Right atrium auricular region (tissue), 2 donors: ENCODE measurements around the gene RAVER2. TPM values are rescaled to one million over a fixed set of nuclear protein-coding genes. Genes with fewer than 3 reads are reported as not detected.

ENCODE experiments used
- DNase-seq: peaks from one replicate; pipeline ENCODE4 v3.0.0-alpha.2; 2019; ENCODE audit warnings: low spot score
- H3K27ac ChIP-seq, 2 donors: fragments of 200-600 bp; sonication (generic); 1 replicate in 1 of 2; 2 replicates in 1 of 2; pipeline ENCODE4 v1.5.1; 2016 to 2019
- H3K27me3 ChIP-seq, 2 donors: fragments of 200-600 bp; sonication (generic); one replicate each; pipeline versions ENCODE4 v1.5.1 to v1.6.0; 2017 to 2019
- H3K36me3 ChIP-seq: fragments of 200-600 bp; sonication (generic); one replicate; pipeline ENCODE4 v1.5.1; 2016
- H3K4me1 ChIP-seq, 2 donors: fragments of 200-600 bp; sonication (generic); one replicate each; pipeline versions ENCODE4 v1.5.1 to v1.6.0; 2017 to 2019
- H3K4me3 ChIP-seq, 2 donors: fragments of 200-600 bp; sonication (generic); 1 replicate in 1 of 2; 2 replicates in 1 of 2; pipeline ENCODE4 v1.5.1; 2017 to 2019; ENCODE audit warnings: mild to moderate bottlenecking in 1 of 2, moderate library complexity in 1 of 2
- H3K9me3 ChIP-seq, 2 donors: fragments of 200-600 bp; sonication (generic); one replicate each; pipeline ENCODE4 v1.5.1; 2019
- total RNA-seq, 2 donors: library from RNA; depleted of rRNA; stranded (reverse); fragments of >200 nt; gene quantifications; one replicate each; pipeline ENCODE4 v1.1.0, GENCODE V29; 2016
- TF ChIP-seq, protein P1 (sequence below), 2 donors: fragments of 200-600 bp; sonication (generic); IDR thresholded peaks; one replicate each; pipeline ENCODE4 v1.5.1; 2019; ENCODE audit warnings: antibody characterized with exemption in 2 of 2

The RAVER2 gene
- total RNA-seq, 2 donors from 2014 or later, result 11.5 to 23.2 TPM

DNA sequence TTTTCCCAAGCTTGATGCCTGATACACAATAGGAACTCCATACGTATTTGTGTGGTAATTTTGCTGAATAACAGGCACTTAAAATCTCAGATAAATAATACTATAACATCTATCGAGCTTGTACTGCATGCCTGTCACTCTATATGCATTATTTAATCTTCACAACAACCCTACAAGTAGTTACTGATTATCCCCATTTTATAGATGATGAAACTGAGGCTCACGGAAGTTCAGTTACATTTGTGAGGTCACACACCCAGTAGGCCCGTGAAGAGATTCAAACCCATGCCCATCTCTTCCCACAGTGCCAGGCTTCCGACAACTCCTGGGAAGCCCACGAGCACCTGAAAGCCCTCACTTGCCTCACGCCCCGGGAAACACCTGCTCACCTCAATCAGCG, 98.8 kb downstream of the RAVER2 start:
- Histone ChIP-seq H3K27ac (no peak overlapping the region), H3K4me1 (peaks cover 0 to 9% of the 10 kb centered on the region in 2 donors), H3K9me3 (no peaks in the 10 kb centered on the region), H3K4me3 (no peak overlapping the region), H3K36me3 (peaks cover 79% of the 10 kb centered on the region), H3K27me3 (no peaks in the 10 kb centered on the region)
- TF ChIP-seq, protein P1, sequence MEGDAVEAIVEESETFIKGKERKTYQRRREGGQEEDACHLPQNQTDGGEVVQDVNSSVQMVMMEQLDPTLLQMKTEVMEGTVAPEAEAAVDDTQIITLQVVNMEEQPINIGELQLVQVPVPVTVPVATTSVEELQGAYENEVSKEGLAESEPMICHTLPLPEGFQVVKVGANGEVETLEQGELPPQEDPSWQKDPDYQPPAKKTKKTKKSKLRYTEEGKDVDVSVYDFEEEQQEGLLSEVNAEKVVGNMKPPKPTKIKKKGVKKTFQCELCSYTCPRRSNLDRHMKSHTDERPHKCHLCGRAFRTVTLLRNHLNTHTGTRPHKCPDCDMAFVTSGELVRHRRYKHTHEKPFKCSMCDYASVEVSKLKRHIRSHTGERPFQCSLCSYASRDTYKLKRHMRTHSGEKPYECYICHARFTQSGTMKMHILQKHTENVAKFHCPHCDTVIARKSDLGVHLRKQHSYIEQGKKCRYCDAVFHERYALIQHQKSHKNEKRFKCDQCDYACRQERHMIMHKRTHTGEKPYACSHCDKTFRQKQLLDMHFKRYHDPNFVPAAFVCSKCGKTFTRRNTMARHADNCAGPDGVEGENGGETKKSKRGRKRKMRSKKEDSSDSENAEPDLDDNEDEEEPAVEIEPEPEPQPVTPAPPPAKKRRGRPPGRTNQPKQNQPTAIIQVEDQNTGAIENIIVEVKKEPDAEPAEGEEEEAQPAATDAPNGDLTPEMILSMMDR (IDR thresholded peaks at IDR 0.05), result no peak
- DNase-seq, result no peak

DNA sequence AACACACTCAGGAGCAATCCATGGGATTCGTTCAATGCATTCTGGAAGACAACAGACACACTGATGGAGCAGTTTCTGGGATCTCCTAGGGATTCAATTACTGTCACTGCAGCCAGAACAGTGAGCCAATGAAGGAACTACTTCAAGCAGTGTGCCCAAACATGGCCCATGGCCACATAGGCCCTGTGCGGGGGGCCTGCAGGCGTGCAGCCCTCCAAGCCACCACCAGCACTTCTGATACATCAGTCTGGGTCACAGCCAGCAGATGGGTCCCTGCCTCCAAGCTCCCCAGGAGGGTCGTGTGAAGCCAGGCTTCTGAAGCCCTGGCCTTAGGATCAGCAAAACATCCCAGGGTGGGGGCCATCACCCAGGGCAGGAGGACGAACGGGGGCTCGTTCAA, 99.3 kb downstream of the RAVER2 start:
- no peak overlapping the region for H3K27ac ChIP-seq

DNA sequence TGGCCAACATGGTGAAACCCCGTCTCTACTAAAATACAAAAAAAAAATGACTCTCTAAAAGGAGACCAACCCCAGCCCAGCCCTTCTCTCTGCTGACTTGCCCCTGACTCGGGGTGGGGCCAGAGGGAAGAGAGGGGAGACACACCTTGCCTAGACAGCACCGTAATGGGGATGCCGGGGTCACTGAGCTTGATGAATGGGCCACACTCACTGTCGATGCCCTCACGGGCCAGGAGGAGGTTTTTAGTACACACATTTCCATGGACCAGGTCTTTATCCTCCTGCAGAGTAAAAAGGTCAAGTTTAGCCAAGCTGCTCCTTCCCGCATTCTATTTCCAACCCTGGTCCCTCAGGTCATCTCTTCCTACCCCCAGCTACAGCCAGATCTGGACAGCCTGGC, 99.7 kb downstream of the RAVER2 start:
- no peak overlapping the region for H3K4me3 ChIP-seq
- H3K27me3 ChIP-seq, result no peaks in the 10 kb centered on the region
- H3K9me3 ChIP-seq, result no peaks in the 10 kb centered on the region
- H3K36me3 ChIP-seq, result peaks cover 81% of the 10 kb centered on the region
- TF ChIP-seq, protein P1 (IDR thresholded peaks at IDR 0.05), result no peak
- H3K27ac ChIP-seq, result no peak overlapping the region
- H3K4me1 ChIP-seq, result peaks cover 0 to 9% of the 10 kb centered on the region in 2 donors
- no peak for DNase-seq

More for the DNA sequence above, 99.3 kb downstream of the RAVER2 start:
- no peak for DNase-seq
- Histone ChIP-seq H3K27me3 (no peaks in the 10 kb centered on the region), H3K4me1 (peaks cover 0 to 9% of the 10 kb centered on the region in 2 donors), H3K4me3 (no peak overlapping the region), H3K9me3 (no peaks in the 10 kb centered on the region), H3K36me3 (peaks cover 82% of the 10 kb centered on the region)
- TF ChIP-seq, protein P1 (IDR thresholded peaks at IDR 0.05), result no peak

DNA sequence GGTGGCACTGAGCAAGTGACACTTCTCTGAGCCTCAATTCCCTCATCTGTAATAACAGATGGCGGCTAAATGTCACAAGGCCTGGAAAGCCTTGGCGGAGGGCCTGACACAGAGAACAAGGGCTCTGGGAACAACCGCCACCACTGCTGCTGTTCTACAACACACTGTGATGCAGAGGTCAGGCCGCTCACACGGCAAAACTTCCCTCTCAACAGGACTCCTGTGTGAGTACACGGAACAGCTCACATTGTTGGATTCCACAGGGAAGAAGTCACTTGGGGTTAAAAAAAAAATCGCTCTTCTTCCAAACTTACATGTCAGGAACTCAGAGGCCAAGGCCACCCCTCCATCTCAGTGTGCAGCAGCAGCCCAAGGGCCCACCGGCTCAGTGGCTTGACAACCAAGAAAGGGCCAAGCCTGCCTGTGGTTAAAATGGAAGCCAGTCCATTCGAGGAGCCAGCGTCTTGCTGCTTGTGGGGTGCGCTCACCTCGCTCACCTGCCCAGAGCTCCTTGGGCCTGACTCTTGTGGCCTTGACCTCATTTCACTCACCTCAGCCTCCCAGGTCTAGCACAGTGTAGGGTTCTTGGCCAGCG, 101.1 kb downstream of the RAVER2 start:
- no peak for DNase-seq
- TF ChIP-seq, protein P1 (IDR thresholded peaks at IDR 0.05), result no peak
- no peak overlapping the region for H3K4me3 ChIP-seq
- H3K27me3 ChIP-seq, result no peaks in the 10 kb centered on the region
- no peak overlapping the region for H3K27ac ChIP-seq
- H3K36me3 ChIP-seq, result peaks cover 81% of the 10 kb centered on the region
- no peaks in the 10 kb centered on the region for H3K9me3 ChIP-seq
- H3K4me1 ChIP-seq, result peaks cover 0 to 9% of the 10 kb centered on the region in 2 donors

DNA sequence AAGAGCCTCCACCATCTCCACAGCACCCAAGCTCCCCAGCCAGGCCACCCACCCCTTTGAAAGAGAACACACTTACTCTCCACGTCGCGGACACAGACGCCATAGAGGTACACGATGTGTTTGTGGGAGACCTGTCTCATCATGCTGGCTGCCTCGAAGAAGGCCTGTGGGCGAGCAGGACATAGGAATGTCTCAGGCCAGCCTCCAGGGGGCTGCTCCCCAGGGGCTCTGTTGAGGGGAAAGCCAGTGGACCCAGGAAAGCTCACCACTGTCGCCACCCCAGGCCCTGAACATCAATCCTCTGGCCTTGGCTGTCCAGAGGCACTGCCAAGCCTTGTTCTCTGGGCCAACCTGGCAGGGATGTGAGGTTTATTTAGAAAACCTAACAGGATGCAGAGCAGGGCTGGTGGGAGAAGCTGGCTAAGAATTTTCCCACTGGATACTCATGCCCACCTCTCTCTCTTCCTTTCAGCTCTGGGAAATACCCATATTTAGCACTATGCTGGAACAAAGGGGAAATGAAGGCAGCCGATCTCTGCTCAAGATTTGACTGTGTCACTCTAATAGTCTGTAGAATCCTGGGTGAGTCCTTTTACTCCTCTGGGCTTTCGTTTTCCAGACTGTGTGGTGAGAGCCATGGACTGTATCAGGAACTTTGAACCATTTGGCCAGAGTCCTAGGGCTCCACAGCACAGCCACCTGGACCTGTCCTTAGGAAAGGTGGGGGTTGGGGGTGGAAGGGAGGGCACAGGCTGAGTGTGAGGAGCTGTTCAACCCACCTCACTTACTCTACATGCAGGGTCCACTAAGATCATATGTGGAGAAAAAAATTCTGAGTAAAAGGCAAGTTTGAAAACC, 101.9 kb downstream of the RAVER2 start:
- TF ChIP-seq, protein P1 (IDR thresholded peaks at IDR 0.05), result no peak
- no peaks in the 10 kb centered on the region for H3K9me3 ChIP-seq
- no peak overlapping the region for H3K27ac ChIP-seq

More for the DNA sequence above, 101.9 kb downstream of the RAVER2 start:
- peak; percentile 9 for DNase-seq
- Histone ChIP-seq H3K4me1 (peaks cover 0 to 9% of the 10 kb centered on the region in 2 donors), H3K27me3 (no peaks in the 10 kb centered on the region), H3K36me3 (peaks cover 77% of the 10 kb centered on the region), H3K4me3 (no peak overlapping the region)
